Activated T-helper 1 cell treated with anti-CD3 and anti-CD28 coated beads, Interleukin-2, amount 50 U/mL, for 16 hours (primary cell): ENCODE data around the gene C1R.

Experiments used
- DNase-seq, 2 donors: peaks; one replicate each; pipeline ENCODE4 v3.0.0-alpha.2; 2020; ENCODE audit warnings: low read depth in 1 of 2, low spot score in 1 of 2

Gene C1R

DNA sequence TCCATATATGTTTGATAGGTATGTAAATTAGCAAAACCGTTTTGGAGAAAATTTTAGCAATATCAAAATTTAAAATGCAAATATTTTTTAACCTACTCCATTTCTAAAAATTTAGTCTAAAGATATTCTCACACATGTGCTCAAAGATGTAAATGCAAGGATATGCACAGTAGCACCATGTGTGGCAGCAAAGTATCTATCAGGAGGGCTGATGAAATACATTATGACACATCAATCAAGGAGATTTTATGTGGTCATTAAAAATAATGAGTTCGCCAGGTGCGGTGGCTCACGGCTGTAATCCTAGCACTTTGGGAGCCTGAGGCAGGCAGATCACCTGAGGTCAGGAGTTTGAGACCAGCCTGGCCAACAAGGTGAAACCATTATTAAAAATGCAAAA lies 8.0 kb upstream of the C1R start:
- DNase-seq, result no peak

DNA sequence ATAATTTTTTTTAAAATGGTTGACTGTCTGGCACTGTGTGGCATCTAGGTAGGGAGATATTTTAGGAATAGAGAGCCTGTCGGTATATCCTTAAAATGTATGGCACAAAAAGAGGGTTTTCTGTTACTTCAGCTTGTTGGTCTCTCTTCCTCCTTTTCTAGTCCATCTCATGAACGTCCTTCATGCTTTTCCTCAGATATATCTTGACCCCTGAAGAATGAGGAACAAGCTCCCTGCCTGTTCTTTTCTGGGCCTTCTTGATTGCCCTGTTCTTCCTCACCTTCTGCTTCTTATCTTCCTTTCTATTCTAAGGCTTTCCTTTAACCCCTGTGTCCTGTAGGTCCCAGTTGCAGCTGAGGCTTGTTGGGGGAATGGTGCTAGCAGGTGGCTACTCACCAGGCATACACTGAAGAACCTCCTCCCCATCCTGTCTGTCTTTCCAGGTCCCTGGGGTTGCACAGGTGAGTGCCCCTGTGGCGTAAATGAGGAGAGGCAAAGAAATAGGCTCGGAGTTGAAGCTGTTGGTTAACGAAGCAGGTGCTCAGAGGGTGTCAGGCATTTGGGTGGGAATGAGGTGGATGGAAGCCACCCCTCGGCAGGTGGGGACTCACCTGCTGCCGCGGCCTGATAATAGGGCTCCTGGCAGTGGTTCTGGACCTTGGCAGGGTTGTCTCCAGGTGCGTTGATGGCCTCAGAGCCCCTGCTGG lies 7.2 kb upstream of the C1R start:
- DNase-seq, result no peak

DNA sequence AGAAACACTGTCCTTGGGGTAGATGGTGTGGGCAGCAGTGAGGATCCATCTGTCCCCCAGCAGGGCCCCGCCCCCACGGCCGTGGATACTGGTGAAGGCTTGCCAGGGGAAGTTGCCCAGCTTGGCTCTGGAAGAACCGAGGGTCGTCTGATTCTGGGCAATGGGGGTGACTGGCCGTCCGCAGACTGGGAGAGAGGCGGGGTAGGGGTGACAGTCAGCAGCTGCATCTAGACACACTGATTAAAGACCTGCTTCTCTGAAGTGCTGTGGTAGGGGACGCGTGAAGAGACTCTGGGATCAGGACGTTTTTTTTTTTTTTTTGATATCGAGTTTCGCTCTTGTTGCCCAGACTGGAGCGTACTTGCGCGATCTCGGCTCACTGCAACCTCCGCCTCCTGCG lies 4.7 kb upstream of the C1R start:
- no peak for DNase-seq

DNA sequence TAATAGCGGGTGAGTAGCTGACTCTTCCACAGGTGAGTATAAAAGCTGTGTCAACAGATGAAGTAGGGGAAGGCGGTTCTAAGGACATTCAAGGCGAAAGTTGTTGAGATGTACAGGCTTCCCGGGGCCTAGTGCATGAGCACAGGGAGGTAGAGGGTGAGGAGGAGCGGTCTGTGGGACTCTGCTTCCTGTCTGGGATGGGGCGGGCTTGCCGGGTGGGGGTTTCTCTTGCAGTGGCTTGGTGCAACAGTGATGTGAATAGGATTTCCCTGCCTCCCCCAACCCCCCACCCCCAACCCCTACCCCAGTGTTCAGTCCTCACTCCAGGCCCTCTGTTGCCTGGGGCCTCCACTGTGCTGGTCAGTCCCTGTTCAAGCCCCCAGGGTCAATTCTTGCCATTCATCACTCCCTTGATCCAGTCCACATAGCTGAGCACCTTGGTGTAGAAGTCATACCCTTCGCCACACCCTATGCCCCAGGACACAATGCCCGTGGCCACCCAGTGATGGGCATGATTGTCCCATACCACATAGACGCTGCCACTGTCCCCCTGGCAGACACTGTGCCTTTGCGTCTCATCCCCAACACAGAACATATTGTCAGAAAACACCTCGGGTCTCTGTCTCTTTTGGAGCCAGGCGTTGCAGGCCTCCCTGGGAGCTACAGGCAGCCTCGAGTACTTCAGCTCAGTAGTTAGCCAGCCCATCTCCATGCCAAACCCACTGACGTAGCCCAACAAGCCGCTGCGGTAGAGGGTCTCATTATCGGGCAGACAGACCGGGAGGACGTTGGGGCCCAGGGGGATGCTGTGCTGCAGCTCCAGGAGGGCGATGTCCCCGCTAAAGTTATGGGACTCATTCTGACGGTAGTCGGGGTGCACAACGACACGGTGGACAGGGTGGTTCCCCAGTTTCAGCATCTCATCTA lies 4.0 kb upstream of the C1R start:
- no peak for DNase-seq

DNA sequence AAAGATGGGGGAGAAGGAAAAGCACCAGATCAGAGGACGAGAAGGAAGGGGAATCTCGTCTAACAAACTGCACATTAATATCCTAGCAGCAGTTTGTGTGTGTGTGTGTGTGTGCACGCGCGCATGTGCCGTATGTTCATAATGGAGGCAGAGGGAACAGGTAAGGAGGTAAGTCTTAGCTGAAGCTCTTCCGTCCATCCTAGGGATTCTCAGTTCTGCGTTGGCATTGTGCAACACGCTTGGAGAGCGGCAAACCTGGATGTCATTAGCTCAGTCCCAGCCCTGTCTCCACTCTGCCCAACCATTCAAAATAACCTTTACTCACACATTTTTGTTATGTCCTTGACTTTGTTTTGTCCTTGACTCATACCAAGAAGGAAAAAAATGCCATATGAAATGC lies 1.6 kb upstream of the C1R start:
- no peak for DNase-seq

DNA sequence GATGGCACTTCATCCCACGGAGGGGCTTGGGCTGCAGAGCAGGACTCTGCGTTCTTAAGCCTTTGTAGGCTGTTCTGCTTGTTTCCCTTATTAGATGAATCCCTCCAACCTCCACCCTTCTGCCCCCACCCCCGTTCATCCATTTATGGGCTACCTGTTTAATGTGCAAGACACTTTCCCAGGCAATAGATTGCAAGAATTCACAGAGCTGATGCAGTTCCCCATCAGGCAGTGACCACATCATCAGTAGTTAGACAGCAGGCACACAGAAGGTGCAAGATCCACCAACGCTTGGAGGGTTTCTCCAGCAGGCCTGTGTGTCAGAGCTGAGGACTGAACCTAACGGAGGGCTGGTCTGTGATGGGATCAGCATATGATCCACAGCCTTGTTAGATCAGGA lies 1.2 kb upstream of the C1R start:
- DNase-seq, result no peak

DNA sequence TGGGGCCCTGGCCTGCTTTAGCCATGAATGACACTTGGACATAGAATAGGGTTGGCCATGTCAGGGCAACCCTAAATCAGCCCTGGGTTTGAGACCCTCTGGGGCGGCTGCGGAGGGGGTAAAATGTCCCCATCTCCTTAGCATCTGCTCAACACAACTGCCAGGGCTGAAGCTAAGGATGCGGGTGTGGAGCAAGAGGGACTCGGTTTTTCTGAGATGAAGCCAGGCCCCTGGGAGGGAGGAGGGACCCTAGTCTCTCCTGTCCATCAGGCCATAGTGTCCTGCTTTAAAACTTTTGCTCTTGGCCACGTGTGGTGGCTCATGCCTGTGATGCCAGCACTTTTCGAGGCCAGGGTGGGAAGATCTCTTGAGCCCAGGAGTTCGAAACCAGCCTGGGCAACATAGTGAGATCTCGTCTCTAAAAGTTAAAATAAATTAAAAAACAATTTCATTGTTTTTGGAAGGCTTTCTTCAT lies 778 bp upstream of the C1R start:
- DNase-seq, result no peak

DNA sequence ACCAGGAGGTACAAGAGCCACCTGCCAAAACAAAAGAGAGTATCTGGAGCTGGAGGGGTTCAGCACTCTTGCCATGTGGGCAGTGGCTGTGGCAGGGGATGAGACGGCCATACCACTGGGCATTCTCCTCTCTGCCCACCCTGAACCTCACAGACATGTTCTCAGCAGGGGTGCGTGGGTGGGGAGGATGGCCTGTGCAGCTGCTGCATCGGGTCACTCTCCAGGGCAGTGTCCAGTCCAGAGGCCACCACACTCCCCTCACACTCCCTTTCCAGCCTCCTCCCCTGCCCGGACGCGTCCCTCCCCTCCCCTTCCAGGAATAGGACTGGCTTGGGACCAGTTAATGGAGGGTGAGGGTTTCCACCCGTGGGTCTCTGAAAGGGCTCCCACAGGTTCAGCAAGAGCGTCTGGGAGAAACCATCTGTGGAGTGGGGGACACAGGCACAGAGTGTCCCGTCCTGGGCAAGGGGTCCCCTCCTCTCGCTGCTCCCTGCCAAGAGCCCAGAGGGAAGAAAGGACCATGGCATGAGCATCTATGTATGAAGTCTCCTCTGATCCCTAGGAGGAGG lies 501 bp downstream of the C1R start:
- DNase-seq, result no peak

DNA sequence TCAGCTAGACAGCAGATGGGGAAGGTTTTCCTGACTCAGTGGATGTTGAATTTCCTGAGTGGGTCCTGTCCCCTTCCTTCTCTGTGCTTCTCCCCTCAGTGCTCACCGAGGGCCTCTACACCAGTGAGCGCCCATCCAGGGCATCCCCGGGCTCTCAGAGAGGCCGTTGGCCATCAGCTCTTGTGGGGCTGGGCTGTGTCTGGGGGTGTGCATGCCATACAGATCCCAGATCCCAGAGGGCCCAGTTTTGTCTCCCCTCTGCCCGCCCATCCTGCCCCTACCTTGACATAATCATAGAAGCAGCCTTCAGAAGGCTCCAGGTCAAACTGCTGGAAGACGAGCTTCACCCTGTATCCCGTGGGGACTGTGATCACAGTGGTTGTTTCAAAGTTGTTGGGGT lies 1.1 kb downstream of the C1R start:
- DNase-seq, result no peak

DNA sequence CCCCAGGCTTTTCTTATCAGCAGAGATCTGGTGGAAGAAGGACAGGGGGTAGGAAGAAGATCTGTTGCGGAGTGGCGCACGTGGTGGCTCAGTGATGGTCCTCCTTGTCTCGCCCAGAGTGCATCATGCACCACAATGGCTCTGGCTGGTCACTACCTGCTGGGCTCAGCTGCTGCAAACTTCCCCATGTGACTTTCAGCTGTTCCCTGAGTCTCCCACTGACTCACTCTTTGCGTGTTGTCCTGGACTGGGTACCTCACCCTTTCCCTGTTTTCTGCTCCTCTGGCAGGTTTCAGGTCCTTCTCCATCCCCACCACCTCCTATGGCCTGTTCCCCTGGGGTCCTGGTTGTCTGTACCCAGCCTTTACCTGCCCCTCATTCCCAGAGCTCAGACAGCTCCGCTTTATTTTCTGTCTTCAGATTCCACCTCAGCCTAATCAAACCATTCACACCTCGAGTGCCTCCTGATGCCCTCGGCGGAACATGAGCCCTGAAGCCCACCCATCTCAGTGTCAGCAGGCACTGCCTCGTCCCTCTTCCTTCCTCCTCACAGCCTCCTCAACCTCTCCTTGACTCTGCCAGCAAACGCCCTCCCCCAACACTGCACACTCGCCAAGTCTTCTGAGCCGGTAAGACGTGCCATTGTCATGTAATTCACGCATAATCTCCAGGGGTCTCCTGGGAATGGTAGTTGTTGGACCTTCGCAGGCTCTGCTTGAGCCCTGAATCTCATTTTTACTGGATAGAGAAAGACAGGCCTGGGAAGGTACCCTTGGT lies 1.8 kb downstream of the C1R start:
- DNase-seq, result no peak

DNA sequence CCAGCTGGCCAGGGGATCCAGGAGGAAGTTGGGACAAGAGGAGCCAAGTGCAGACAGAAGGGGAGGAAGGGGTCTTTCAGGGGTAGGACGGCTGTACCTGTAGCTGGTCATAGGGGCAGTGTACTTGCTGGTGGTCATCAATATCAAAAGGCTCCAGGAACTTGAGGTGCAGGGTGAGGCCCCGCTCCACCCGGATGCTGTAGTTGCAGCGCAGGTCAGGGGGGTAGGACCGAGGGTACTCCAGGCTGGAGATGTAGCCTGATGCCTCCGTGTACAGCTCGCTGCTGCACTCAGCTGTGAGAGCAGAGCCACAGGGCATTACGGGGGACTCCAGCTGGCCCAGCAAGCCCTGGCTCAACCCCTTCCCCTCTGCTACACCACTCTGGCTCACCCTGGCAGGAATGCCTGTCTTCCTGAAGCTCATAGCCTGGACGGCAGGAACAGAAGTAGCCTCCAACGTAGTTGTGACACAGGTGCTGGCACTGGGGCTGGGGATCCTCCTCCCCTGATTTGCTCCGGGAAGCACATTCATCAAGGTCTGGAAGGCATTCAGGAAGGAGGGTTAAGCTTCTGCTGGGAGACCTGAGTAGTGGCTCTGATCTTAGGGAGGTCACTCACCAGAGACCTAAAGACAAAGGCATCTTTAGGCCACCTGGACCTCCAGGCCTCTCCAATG lies 2.9 kb downstream of the C1R start:
- DNase-seq, result no peak

DNA sequence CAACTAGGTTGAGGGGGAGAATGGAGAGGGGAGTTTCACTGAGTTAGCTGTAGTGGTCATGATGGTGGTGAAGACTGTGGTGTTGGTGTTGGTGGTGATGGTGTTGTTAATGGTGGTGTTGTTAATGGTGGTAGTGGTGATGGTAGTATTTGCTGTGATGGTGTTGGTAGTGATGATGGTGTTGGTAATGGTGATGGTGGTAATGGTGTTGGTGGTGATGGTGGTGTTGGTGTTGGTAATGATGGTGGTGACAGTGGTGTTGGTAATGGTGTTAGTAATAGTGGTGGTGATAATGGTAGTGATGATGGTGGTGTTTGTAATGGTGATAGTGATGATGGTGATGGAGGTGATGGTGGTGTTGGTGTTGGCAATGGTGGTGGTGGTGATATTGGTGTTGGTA lies 9.1 kb downstream of the C1R start:
- DNase-seq, result no peak

DNA sequence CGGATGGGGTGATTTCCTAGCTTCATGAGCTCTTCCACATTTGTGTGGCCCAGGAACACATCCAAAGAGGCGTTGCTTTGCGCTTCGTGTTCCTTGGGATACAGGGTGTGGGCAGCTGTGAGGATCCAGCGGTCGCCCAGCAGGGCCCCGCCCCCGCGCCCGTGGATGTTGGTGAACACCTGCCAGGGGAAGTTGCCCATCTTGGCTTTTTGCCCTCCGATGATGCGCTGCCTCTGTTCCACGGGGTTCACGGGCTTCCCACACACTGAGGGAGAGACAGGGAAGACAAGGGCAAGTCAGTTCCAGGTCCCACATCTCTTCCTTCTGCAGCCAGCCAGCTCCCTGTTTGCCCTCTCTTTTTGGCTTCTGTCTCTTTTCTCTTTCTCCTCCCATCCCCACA lies 11.2 kb downstream of the C1R start:
- no peak for DNase-seq

DNA sequence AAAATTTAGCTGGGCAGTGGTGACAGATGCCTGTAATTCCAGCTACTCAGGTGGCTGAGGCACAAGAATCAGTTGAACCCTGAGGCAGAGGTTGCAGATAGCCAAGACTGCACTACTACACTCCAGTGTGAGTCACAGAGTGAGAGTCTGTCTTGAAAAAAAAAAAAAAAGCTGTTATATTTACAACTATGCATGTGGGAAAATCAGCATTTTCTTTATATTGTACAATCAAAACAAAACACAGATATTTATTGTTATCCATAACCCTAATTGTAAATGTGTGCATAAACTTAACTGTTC lies 12.5 kb downstream of the C1R start:
- DNase-seq, result no peak

DNA sequence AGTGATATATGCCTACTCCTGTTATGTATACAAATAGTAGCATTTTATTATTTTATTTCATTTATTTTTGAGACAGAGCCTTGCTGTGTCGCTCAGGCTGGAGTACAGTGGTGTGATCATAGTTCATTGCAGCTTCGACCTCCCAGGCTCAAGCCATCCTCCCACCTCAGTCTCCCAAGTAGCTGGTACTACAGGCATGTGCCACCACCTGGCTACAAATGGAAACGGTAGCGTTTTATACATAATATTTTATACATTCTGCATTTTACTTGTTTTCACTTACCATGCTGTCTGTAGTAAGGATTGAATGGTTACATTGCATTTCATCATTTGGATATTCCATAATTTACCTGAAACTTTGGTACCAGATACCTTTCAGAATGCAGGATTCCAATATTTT lies 14.1 kb downstream of the C1R start:
- DNase-seq, result no peak

DNA sequence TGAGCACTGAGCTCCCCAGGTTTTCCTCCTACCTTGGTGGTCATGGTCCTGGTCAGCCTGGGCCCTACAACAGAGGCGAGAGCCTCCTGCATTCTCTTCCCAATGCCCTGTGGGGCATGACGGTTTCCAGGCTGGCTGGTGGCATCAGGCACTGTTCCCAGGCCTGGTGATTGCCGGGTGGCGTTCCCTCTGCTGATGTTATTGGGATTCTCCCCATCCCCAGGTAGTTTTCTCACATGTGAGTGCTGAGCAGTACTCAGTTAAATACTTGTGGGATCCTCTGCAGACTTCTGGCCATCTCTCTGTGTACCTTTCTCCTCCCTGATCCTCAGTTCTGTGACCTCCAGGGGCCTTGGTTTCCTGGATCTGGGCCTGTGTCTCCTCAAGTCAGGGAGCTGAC lies 15.8 kb downstream of the C1R start:
- DNase-seq, result no peak

DNA sequence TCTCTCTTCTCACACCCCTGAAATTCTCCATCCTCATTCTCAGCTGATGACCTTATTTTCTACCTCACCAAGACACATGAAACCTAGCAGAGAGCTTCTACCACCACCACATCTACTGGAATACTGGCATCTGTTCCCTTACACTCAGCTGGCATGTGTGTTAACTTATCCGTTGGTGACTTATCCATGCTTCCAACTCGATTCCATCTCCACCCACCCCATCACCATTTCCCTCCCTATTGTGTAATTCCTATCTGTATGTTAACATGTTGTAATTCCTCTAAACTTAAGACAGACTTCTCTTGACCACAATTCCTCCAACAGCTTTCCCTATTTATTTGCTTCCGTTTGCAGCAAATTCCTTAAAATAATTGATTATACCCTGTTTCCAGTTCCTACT lies 16.3 kb downstream of the C1R start:
- no peak for DNase-seq

DNA sequence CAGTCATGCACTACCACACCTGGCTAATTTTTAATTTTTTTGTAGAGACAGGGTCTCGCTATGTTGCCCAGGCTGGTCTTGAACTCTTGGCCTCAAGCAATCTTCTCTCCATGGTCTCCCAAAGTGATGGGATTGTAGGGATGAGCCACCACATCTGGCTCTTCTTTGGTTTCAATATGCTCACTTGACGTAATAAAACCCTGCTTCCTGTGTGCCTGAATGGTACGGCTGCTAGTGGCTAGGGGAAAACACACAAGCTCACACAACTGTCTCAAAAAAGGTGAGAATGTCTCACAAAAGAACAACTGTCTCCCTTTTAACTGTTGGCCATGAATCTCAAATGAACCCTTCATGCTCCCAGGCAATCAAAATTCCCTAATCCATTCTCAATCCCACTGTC lies 16.7 kb downstream of the C1R start:
- no peak for DNase-seq

DNA sequence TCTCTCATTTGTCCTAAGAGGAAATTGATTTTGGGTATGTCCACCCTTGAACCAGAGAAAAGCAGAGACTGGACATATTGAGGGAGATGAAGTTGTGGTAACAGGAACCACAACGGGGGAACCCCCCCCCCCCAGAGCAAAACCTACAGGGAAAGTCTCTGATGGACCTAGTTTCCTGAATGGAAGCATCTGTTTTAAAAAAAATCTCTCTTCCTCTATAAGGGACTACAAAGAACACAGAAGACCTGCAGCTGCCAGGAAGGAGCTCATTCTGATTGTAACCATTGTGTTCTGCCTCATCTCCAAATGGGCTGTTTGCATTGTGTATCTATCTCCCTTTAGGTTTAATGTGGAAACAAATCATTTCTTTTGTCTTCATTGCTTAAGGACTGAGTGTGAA lies 18.3 kb downstream of the C1R start:
- no peak for DNase-seq

DNA sequence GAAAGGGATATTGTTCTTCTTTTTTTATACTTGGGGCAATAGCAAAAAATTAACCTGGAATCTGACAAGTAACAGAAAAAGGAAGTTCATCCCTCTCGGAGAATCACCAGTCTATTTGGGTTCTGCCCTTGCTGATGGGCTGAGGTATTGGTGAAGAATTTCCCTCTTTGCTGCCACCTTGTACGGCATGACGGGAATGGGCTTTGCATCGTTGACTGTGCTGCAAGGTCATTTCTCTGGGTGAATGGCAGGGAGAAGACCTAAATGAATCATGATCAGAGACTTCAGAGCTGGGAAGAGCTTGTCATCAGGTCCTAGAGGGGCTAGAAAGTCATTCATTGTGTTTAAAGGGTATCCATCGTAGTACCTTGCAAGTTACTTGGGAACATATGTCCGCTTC lies 19.7 kb downstream of the C1R start:
- no peak for DNase-seq

DNA sequence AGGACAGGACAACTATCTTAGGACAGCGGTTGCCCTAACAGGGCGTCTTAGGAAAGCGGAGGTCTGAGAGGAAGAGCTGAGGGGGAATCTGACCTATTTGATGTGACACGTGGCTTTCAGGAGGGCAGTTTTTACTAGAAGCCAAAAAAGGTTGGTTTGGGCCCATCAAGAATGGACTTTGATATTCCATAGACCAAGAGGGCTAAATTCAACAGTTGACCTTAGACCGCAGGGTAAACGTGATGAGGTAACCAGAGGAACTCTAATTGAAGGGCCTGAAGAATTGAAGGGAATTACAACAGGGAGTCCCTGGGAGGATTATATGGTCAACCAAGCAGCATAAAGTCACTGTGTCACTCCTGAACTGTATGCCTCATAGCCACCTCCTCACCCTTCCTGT lies 20.2 kb downstream of the C1R start:
- no peak for DNase-seq
